ENCODE results near the gene OGFOD2. TPM values are rescaled to one million over a fixed set of nuclear protein-coding genes. Genes with fewer than 3 reads are reported as not detected.

The OGFOD2 gene
- total and polyA plus RNA-seq, 2 of the 13 experiments (the other 11 are each of a cell fraction or from before 2014, with no cell fraction given), result 13.2 to 14.6 TPM

- FAIRE-seq, result no peak
- ATAC-seq, result no peak
- Histone ChIP-seq H3K27me3 (ENCODE audit: control insufficient read depth in 1 of 2, insufficient read depth in 2 of 2, low read length in 2 of 2) (no peaks in the 10 kb centered on the region; a peak in 1 of 5 replicates), H3K9me3 (ENCODE audit: low read length) (no peaks in the 10 kb centered on the region), H3K27ac (ENCODE audit: extremely low read length, insufficient read depth, low read length) (peak overlapping the region; percentile 92), H4K20me1 (ENCODE audit: insufficient read depth, low read length) (no peaks in the 10 kb centered on the region), H3K4me2 (ENCODE audit: low read depth, low read length) (peak overlapping the region; percentile 89), H3K79me2 (ENCODE audit: insufficient read depth, low read length) (peaks cover 39% of the 10 kb centered on the region), H3K36me3 (replicated peaks in 1 of 2; ENCODE audit: control insufficient read depth in 1 of 2, insufficient read depth in 2 of 2, low read length in 2 of 2) (peaks cover 0 to 11% of the 10 kb centered on the region in 2 experiments; a peak in 4 of 5 replicates), H3K9ac (ENCODE audit: insufficient read depth, low read depth, low read length) (peak overlapping the region; percentile 93), H3K4me1 (ENCODE audit: insufficient read depth, low read length) (peaks cover 40% of the 10 kb centered on the region), H2AFZ (ENCODE audit: low read length) (no peak overlapping the region), H3K4me3 (replicated peaks in 1 of 3; ENCODE audit: insufficient read depth in 1 of 3, low read depth in 2 of 3, low read length in 3 of 3) (peak overlapping the region; percentile 83 to 95 (median 90))
- BruUV-seq (replicated peaks), result no TSS peak
- ChIA-PET CTCF (ENCODE audit: low intra/inter-chr PET ratio, low total read pairs) (no interaction called here), POLR2A (interaction anchor here (0.5 to 3.7 kb wide), 6 partner anchors 8 to 323 kb away, joined by 3 to 49 read pairs (median 16); partner anchors contain the start of genes ABCB9, MPHOSPH9 and MTRFR)
- intact Hi-C loops (cut with micrococcal nuclease; ENCODE audit: unreplicated experiment) (no loop called here), in situ Hi-C loops (cut with HindIII; ENCODE audit: extremely low pct_ligation_motif_present, low pct_unique_long_range_greater_than_20kb) (no loop called here)
- DNase-seq (ENCODE audit: low spot score), result no peak
- no peak for TF ChIP-seq SKIL (CRISPR knock-in tag; IDR thresholded peaks at IDR 0.05; ENCODE audit: borderline replicate concordance)
- no peak for TF ChIP-seq TFAP4 (IDR thresholded peaks at IDR 0.05; ENCODE audit: borderline replicate concordance, low read depth)
- TF ChIP-seq ZNF496 (CRISPR knock-in tag; IDR thresholded peaks at IDR 0.05; ENCODE audit: insufficient replicate concordance), result no peak
- TF ChIP-seq ARID2 (CRISPR knock-in tag; IDR thresholded peaks at IDR 0.05; ENCODE audit: borderline replicate concordance), result 0 out of 2 replicates have a peak, but pooled peaks have one; percentile 29
- no peak for TF ChIP-seq PAWR (CRISPR knock-in tag; IDR thresholded peaks at IDR 0.05; ENCODE audit: borderline replicate concordance)
- no peak for TF ChIP-seq E2F1 (CRISPR knock-in tag; IDR thresholded peaks at IDR 0.05)
- 48% methylated on average over 3 of the region's 8 CpGs for WGBS (ENCODE audit: low lambda C conversion rate)
Observed at GRCh38 chr12:122975790-122976647, 975 bp downstream of the OGFOD2 start.

Measured in HepG2 (cell line).